WTC11 (cell line): Measurements from ENCODE around the gene CHDH. TPM values are rescaled to one million over a fixed set of nuclear protein-coding genes. Genes with fewer than 3 reads are reported as not detected.
A peak's percentile ranks its signal among the peaks of the same experiment; 100 is the strongest.

Source experiments
- ATAC-seq: fragments of 200-7000 bp; cut with Tn5 transposase; 2 replicates; pipeline ENCODE4 v1.10.0; 2021; ENCODE audit warnings: mild to moderate bottlenecking, moderate library complexity
- CTCF ChIA-PET: fragments of 300-600 bp; sonication (Branson Sonifier 250); formaldehyde crosslinking; loops from one replicate; lab custom pipeline; 2021; ENCODE audit warnings: antibody characterized with exemption; lab: Charles Lee
- POLR2A ChIA-PET: fragments of 350-600 bp; sonication (Branson Sonifier 250); formaldehyde crosslinking; loops from one replicate; lab custom pipeline; 2021; ENCODE audit warnings: antibody characterized with exemption; lab: Charles Lee
- DNase-seq: peaks from one replicate; pipeline ENCODE4 v3.0.0; 2021; ENCODE audit warnings: low spot score
- H3K27ac Mint-ChIP-seq: 2 replicates; pipeline ENCODE4 v1.8.0; 2021; ENCODE audit warnings: mixed read lengths
- H3K27me3 Mint-ChIP-seq: 2 replicates; pipeline ENCODE4 v1.8.0; 2021; ENCODE audit warnings: low read depth, mild to moderate bottlenecking, moderate library complexity, mixed read lengths
- H3K36me3 Mint-ChIP-seq: 2 replicates; pipeline ENCODE4 v1.8.0; 2021; ENCODE audit warnings: mixed read lengths
- H3K4me1 Mint-ChIP-seq: 2 replicates; pipeline ENCODE4 v1.8.0; 2022; ENCODE audit warnings: mixed read lengths
- H3K4me3 Mint-ChIP-seq: 2 replicates; pipeline ENCODE4 v1.8.0; 2021; ENCODE audit warnings: mild to moderate bottlenecking, moderate library complexity, mixed read lengths
- H3K9me3 Mint-ChIP-seq: 2 replicates; pipeline ENCODE4 v1.8.0; 2021; ENCODE audit warnings: mixed read lengths
- CREB1 ChIP-seq: sonication (generic); formaldehyde crosslinking; IDR thresholded peaks from 2 replicates; pipeline ENCODE4 v1.8.0; 2023; ENCODE audit warnings: mild to moderate bottlenecking, missing genetic modification reagents
- EMX1 ChIP-seq: fragments of 250-450 bp; sonication (Bioruptor Pico); IDR thresholded peaks from 2 replicates; pipeline ENCODE4 v1.8.0; 2021; ENCODE audit warnings: mild to moderate bottlenecking
- ESRRA ChIP-seq: sonication (generic); formaldehyde crosslinking; IDR thresholded peaks from 2 replicates; pipeline ENCODE4 v1.8.1; 2022; ENCODE audit warnings: mild to moderate bottlenecking, missing genetic modification reagents, borderline replicate concordance
- GRHL2 ChIP-seq: fragments of 250-450 bp; sonication (Bioruptor Pico); IDR thresholded peaks from 2 replicates; pipeline ENCODE4 v1.8.0; 2022; ENCODE audit warnings: mild to moderate bottlenecking, moderate library complexity; ENCODE audit not compliant: insufficient replicate concordance, severe bottlenecking
- JAZF1 ChIP-seq: fragments of 250-450 bp; sonication (Bioruptor Pico); IDR thresholded peaks from 2 replicates; pipeline ENCODE4 v1.9.0; 2021; ENCODE audit warnings: moderate library complexity, mild to moderate bottlenecking, inconsistent platforms
- NFATC4 ChIP-seq: fragments of 250-450 bp; sonication (Bioruptor Pico); IDR thresholded peaks from 2 replicates; pipeline ENCODE4 v1.9.0; 2021; ENCODE audit warnings: mild to moderate bottlenecking
- NR1H2 ChIP-seq: sonication (generic); formaldehyde crosslinking; IDR thresholded peaks from 2 replicates; pipeline ENCODE4 v1.9.0; 2021; ENCODE audit warnings: mild to moderate bottlenecking, moderate library complexity, missing genetic modification reagents
- TEAD1 ChIP-seq: sonication (generic); formaldehyde crosslinking; IDR thresholded peaks from 2 replicates; pipeline ENCODE4 v1.8.0; 2022; ENCODE audit warnings: mild to moderate bottlenecking, missing genetic modification reagents
- ZNF396 ChIP-seq: fragments of 250-450 bp; sonication (Bioruptor Pico); IDR thresholded peaks from 2 replicates; pipeline ENCODE4 v1.8.0; 2021; ENCODE audit warnings: mild to moderate bottlenecking, moderate library complexity, borderline replicate concordance
- total RNA-seq: library from RNA; stranded (reverse); gene quantifications from 3 replicates; pipeline ENCODE4 v1.2.3, GENCODE V29; 2021
- TF ChIP-seq, protein P1 (sequence below): sonication (generic); formaldehyde crosslinking; conservative IDR thresholded peaks from 2 replicates; pipeline ENCODE4 v1.8.1; 2022; ENCODE audit warnings: mild to moderate bottlenecking, missing genetic modification reagents
- TF ChIP-seq, protein P2 (sequence below): sonication (generic); formaldehyde crosslinking; IDR thresholded peaks from 2 replicates; pipeline ENCODE4 v1.8.1; 2023; ENCODE audit warnings: mild to moderate bottlenecking, missing genetic modification reagents, borderline replicate concordance
- TF ChIP-seq, protein P3 (sequence below): sonication (generic); formaldehyde crosslinking; IDR thresholded peaks from 2 replicates; pipeline ENCODE4 v1.8.0; 2022; ENCODE audit warnings: mild to moderate bottlenecking, missing genetic modification reagents
- TF ChIP-seq, protein P4 (sequence below): fragments of 250-450 bp; sonication (Bioruptor Pico); IDR thresholded peaks from 2 replicates; pipeline ENCODE4 v2.1.2; 2022; ENCODE audit warnings: mild to moderate bottlenecking, moderate library complexity
- TF ChIP-seq, protein P5 (sequence below): fragments of 250-450 bp; sonication (Bioruptor Pico); conservative IDR thresholded peaks from 2 replicates; pipeline ENCODE4 v1.9.0; 2021; ENCODE audit warnings: mild to moderate bottlenecking

The CHDH gene
- total RNA-seq, 1 experiment from 2014 or later, result 11.7 TPM

DNA sequence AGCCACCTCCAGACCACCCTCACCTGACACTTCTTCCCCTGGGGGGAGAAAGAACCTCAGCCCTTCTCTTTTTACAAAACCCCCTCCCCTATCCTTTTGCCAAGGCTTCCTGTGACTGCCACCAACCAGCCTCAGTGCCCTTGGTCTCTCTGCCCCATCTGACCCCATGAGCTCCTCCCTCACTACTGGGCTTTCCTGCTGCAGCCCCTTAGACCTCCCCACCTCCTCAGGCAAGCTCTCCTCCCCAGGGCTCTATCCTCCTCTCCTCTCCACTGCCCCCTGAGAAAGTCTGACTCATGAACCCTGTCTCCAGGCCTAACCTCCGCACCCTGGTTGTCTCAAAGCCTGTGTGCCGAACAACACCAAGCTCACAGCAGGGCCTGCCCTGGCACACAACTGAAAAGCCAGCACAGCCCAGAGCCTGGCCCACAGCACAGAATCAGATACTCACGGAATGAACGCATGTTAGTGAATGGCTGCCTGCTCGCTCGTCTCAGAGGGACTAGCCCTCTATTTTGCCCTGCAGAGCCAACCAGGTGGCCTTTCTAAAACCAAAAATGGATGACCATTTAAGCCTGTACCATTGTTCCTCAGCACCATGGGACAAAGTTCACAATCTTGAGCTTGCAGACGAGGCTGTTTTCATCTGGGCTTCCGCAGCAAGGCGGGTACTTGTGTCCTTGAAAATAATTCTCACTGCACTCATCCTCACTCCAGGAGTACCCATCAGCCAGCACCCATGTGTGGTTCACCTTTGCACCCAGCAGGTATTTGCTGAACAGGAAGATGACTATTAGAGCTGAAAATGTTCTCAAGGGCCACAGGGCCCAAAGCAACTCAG lies 1.7 kb downstream of the CHDH start:
- H3K4me1 Mint-ChIP-seq, result peaks cover 40% of the 10 kb centered on the region
- CTCF ChIA-PET, result interaction anchor here (0.6 to 1.3 kb wide), 5 partner anchors 12 to 344 kb away, joined by 3 to 4 read pairs (median 3); partner anchors contain the start of gene SELENOK
- ATAC-seq, result no peak
- no peak overlapping the region; the same call in 1 of the 2 replicates for H3K27ac Mint-ChIP-seq
- no peak for DNase-seq
- peaks cover 18% of the 10 kb centered on the region for H3K27me3 Mint-ChIP-seq
- POLR2A ChIA-PET, result interaction anchor here (0.7 kb wide), 1 partner anchor 134 kb away, joined by 3 read pairs; no protein-coding TSS in a partner anchor
- H3K9me3 Mint-ChIP-seq, result no peaks in the 10 kb centered on the region
- H3K4me3 Mint-ChIP-seq, result peak overlapping the region; percentile 68
- H3K36me3 Mint-ChIP-seq, result peaks cover 2% of the 10 kb centered on the region
- TF ChIP-seq ZNF396 (CRISPR knock-in tag) (no peak), JAZF1 (CRISPR knock-in tag) (no peak), TEAD1 (CRISPR knock-in tag) (no peak), ESRRA (CRISPR knock-in tag) (no peak)
- TF ChIP-seq, protein P1, sequence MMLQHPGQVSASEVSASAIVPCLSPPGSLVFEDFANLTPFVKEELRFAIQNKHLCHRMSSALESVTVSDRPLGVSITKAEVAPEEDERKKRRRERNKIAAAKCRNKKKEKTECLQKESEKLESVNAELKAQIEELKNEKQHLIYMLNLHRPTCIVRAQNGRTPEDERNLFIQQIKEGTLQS (CRISPR knock-in tag), result no peak
- TF ChIP-seq, protein P2, sequence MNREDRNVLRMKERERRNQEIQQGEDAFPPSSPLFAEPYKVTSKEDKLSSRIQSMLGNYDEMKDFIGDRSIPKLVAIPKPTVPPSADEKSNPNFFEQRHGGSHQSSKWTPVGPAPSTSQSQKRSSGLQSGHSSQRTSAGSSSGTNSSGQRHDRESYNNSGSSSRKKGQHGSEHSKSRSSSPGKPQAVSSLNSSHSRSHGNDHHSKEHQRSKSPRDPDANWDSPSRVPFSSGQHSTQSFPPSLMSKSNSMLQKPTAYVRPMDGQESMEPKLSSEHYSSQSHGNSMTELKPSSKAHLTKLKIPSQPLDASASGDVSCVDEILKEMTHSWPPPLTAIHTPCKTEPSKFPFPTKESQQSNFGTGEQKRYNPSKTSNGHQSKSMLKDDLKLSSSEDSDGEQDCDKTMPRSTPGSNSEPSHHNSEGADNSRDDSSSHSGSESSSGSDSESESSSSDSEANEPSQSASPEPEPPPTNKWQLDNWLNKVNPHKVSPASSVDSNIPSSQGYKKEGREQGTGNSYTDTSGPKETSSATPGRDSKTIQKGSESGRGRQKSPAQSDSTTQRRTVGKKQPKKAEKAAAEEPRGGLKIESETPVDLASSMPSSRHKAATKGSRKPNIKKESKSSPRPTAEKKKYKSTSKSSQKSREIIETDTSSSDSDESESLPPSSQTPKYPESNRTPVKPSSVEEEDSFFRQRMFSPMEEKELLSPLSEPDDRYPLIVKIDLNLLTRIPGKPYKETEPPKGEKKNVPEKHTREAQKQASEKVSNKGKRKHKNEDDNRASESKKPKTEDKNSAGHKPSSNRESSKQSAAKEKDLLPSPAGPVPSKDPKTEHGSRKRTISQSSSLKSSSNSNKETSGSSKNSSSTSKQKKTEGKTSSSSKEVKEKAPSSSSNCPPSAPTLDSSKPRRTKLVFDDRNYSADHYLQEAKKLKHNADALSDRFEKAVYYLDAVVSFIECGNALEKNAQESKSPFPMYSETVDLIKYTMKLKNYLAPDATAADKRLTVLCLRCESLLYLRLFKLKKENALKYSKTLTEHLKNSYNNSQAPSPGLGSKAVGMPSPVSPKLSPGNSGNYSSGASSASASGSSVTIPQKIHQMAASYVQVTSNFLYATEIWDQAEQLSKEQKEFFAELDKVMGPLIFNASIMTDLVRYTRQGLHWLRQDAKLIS (CRISPR knock-in tag), result no peak

DNA sequence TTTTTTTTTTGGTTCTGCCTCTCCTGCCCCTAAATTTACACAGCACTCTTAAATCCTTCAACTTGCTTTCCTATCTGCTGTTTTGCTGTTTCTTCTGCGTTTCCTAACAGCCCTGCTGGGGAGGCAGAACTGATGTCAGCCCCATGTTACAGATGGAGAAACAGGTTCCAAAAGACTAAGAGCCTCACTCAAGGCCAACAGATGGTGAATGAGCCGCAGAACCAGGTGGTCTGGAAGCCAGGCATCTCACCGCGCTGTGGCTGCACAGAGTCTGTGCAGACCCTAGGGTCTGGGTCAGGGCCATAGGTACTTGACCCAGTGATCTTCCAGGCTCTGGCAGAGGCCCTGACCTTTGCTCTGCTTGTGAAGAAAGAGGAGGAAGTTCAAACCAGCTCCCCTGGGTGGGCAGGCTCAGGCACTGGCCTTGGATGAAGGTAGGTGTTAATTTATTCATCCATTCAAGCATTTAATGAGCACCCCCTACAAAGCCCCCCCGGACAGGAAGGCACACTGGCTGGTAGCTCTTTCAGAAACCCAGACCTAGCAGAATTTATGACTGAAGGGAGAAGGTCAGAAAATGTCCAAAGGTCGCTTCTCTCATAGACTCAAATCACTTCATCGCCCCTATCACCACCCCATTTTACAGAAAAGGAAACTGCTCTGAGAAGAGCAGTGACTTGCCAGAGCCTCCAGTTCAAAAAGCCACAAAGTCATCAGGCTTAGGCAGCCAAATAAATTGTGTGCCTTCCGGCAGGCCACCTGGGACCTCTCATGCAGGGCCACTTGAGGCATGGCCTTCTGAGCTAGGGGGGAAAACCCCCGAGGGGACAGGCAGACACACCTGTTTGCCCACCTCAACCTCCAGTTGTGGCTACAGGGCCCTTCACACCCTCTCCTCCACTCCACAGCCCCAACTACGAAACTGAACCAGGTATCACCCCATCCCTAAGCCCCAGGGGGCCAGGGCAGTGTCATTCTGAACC lies 2.7 kb downstream of the CHDH start:
- ChIA-PET POLR2A (no interaction called here), CTCF (no interaction called here)
- H3K4me1 Mint-ChIP-seq, result peaks cover 40% of the 10 kb centered on the region
- peaks cover 2% of the 10 kb centered on the region; the same call in 1 of the 2 replicates for H3K36me3 Mint-ChIP-seq
- DNase-seq (no peak), ATAC-seq (no peak)
- no peak overlapping the region; the same call in 1 of the 2 replicates for H3K4me3 Mint-ChIP-seq
- peaks cover 18% of the 10 kb centered on the region for H3K27me3 Mint-ChIP-seq
- H3K27ac Mint-ChIP-seq, result no peak overlapping the region; the same call in none of the 2 replicates
- no peaks in the 10 kb centered on the region for H3K9me3 Mint-ChIP-seq
- TF ChIP-seq NFATC4 (CRISPR knock-in tag), result no peak
- TF ChIP-seq, protein P3, sequence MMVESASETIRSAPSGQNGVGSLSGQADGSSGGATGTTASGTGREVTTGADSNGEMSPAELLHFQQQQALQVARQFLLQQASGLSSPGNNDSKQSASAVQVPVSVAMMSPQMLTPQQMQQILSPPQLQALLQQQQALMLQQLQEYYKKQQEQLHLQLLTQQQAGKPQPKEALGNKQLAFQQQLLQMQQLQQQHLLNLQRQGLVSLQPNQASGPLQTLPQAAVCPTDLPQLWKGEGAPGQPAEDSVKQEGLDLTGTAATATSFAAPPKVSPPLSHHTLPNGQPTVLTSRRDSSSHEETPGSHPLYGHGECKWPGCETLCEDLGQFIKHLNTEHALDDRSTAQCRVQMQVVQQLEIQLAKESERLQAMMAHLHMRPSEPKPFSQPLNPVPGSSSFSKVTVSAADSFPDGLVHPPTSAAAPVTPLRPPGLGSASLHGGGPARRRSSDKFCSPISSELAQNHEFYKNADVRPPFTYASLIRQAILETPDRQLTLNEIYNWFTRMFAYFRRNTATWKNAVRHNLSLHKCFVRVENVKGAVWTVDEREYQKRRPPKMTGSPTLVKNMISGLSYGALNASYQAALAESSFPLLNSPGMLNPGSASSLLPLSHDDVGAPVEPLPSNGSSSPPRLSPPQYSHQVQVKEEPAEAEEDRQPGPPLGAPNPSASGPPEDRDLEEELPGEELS (CRISPR knock-in tag), result no peak
- TF ChIP-seq, protein P4, sequence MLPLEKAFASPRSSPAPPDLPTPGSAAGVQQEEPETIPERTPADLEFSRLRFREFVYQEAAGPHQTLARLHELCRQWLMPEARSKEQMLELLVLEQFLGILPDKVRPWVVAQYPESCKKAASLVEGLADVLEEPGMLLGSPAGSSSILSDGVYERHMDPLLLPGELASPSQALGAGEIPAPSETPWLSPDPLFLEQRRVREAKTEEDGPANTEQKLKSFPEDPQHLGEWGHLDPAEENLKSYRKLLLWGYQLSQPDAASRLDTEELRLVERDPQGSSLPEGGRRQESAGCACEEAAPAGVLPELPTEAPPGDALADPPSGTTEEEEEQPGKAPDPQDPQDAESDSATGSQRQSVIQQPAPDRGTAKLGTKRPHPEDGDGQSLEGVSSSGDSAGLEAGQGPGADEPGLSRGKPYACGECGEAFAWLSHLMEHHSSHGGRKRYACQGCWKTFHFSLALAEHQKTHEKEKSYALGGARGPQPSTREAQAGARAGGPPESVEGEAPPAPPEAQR, result no peak
- no peak for TF ChIP-seq EMX1
- TF ChIP-seq GRHL2 (CRISPR knock-in tag), result no peak
- TF ChIP-seq, protein P5, sequence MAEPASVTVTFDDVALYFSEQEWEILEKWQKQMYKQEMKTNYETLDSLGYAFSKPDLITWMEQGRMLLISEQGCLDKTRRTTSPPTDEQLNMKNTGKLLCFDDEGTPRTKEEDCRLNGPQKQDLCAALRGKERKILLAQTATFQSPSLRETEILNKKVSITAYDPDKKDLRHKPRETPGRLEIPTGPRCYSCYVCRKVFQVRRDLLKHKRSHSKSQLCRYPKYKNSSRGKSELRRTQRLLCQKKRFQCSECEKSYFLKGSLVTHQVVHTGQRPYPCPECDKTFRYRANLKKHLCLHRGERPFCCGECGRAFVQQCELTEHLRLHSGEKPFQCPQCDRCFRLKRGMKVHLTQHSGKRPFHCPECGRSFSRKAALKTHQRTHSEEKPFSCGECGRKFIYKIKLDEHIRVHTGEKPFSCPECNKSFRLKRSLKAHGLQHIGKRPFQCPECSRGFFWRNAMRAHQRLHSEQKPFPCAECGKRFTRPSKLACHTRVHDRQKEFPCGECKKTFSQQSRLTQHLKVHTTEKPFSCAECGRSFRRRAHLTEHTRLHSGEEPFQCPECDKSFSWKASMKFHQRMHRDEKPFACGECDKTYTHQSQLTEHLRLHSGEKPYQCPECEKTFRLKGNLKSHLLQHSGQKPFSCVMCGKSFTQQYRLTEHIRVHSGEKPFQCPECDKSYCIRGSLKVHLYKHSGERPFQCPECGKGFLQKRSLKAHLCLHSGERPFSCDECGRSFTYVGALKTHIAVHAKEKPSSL, result no peak
- TF ChIP-seq NR1H2 (CRISPR knock-in tag), result no peak
- no peak for TF ChIP-seq CREB1 (CRISPR knock-in tag)
